Activated CD8-positive, alpha-beta T cell treated with anti-CD3 and anti-CD28 coated beads for 36 hours (primary cell): Measurements from ENCODE around the gene BAIAP3. TPM values are rescaled to one million over a fixed set of nuclear protein-coding genes. Genes with fewer than 3 reads are reported as not detected.

Experiments used
- ATAC-seq: fragments of 200-7000 bp; cut with Tn5 transposase; one replicate; pipeline ENCODE4 v1.10.0; 2021; ENCODE audit warnings: mild to moderate bottlenecking, moderate library complexity
- CTCF ChIA-PET: fragments of 350-600 bp; sonication (Branson Sonifier 250); formaldehyde crosslinking; loops from one replicate; lab custom pipeline; 2021; ENCODE audit warnings: antibody characterized with exemption; lab: Charles Lee
- POLR2A ChIA-PET: fragments of 350-600 bp; sonication (Branson Sonifier 250); formaldehyde crosslinking; loops from one replicate; lab custom pipeline; 2021; ENCODE audit warnings: antibody characterized with exemption; lab: Charles Lee
- DNase-seq: peaks from one replicate; pipeline ENCODE4 v3.0.0-alpha.2; 2020
- H3K27ac Mint-ChIP-seq: one replicate; pipeline ENCODE4 v1.8.0; 2021; ENCODE audit warnings: mild to moderate bottlenecking, mixed read lengths
- H3K27me3 Mint-ChIP-seq: one replicate; pipeline ENCODE4 v1.8.0; 2021; ENCODE audit warnings: mixed read lengths
- H3K36me3 Mint-ChIP-seq: one replicate; pipeline ENCODE4 v1.8.0; 2021; ENCODE audit warnings: low read depth, mixed read lengths
- H3K4me1 Mint-ChIP-seq: one replicate; pipeline ENCODE4 v1.8.0; 2021; ENCODE audit warnings: low read depth, mixed read lengths
- H3K4me3 Mint-ChIP-seq: one replicate; pipeline ENCODE4 v1.8.0; 2021; ENCODE audit warnings: mild to moderate bottlenecking, moderate library complexity, mixed read lengths
- H3K9me3 Mint-ChIP-seq: one replicate; pipeline ENCODE4 v1.8.0; 2021; ENCODE audit warnings: mixed read lengths
- CTCF ChIP-seq: fragments of 200-600 bp; IDR thresholded peaks from one replicate; pipeline ENCODE4 v1.8.0; 2022; ENCODE audit warnings: antibody characterized with exemption, mild to moderate bottlenecking
- intact Hi-C: fragments of 100-400 bp; cut with micrococcal nuclease; formaldehyde crosslinking; loops from one replicate; pipeline ENCODE4 v1.10.0; 2022
- total RNA-seq, 2 experiments: library from RNA; stranded (reverse); gene quantifications; one replicate each; pipeline ENCODE4 v1.2.3, GENCODE V29; 2021

Gene BAIAP3
- total RNA-seq, 2 experiments from 2014 or later = 0.27 to 0.68 TPM

DNA sequence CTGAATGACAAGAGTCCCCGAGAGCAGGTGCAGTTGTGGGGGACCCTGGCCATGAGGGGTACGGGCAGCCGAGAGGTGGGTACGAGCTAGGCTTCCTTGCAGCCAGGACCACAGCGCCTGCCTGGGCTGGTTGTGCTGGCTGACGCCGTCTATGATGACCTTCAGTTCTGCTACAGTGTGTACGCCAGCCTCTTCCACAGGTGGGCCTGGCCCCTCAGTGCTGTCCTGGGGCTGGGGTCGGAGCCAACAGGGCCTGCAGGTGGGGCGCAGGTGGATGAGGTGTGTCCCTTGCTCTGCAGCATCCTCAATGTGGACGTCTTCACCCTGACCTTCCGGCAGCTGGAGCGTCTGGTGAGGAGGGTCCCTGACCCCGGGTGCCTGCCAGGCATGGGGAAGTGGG is 11.1 kb downstream of the BAIAP3 start:
- TF ChIP-seq CTCF = no peak
- H3K9me3 Mint-ChIP-seq = no peaks in the 10 kb centered on the region
- no peak overlapping the region for H3K27ac Mint-ChIP-seq
- no peaks in the 10 kb centered on the region for H3K27me3 Mint-ChIP-seq
- no peak overlapping the region for H3K4me3 Mint-ChIP-seq
- intact Hi-C loops = no loop called here
- ATAC-seq = no peak
- POLR2A ChIA-PET = no interaction called here
- H3K4me1 Mint-ChIP-seq = peaks cover 18% of the 10 kb centered on the region
- no peaks in the 10 kb centered on the region for H3K36me3 Mint-ChIP-seq
- CTCF ChIA-PET = interaction anchor here (1.1 to 1.6 kb wide), 3 partner anchors 8 to 44 kb away, joined by 3 to 5 read pairs (median 4); no protein-coding TSS in a partner anchor
- no peak for DNase-seq

GRCh38 chr16:1345087-1345486 is 11.6 kb downstream of the BAIAP3 start:
- intact Hi-C loops = no loop called here
- no peaks in the 10 kb centered on the region for H3K36me3 Mint-ChIP-seq
- H3K4me3 Mint-ChIP-seq = no peak overlapping the region
- ChIA-PET CTCF (interaction anchor here (1.1 to 1.6 kb wide), 3 partner anchors 9 to 44 kb away, joined by 3 to 5 read pairs (median 4); no protein-coding TSS in a partner anchor), POLR2A (no interaction called here)
- no peaks in the 10 kb centered on the region for H3K9me3 Mint-ChIP-seq
- H3K27me3 Mint-ChIP-seq = no peaks in the 10 kb centered on the region
- DNase-seq = no peak
- no peak for ATAC-seq
- no peak overlapping the region for H3K27ac Mint-ChIP-seq
- H3K4me1 Mint-ChIP-seq = peaks cover 20% of the 10 kb centered on the region
- no peak for TF ChIP-seq CTCF

DNA sequence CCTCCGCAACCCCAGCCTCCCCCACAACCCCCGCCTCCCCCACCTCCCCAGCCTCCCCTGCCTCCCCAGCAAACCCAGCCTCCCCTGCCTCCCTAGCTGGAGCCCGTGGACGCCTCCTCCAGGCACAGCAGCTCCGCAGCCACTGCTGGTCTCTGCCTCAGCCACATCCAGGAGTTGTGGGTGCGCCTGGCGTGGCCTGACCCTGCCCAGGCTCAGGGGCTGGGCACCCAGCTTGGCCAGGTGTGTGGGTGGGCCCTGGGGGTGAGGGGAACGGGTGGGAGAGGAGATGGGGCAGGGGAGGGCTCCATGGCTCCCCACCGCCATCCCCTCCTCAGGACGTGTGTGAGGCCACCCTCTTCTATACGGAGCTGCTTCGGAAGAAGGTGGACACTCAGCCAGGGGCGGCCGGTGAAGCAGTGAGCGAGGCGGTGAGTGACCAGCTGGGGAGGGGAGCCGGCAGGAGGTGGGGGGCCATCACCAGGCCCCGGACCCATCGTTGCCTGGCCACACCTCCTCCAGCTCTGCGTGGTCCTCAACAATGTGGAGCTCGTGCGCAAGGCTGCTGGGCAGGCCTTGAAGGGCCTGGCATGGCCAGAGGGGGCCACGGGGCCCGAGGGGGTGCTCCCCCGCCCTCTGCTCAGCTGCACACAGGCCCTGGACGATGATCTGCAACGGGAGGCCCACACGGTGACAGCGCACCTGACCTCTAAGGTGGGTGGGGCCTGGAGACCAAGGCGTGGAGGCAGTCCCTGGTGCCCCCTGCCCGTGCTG is 12.4 kb downstream of the BAIAP3 start:
- Mint-ChIP-seq H3K27me3 (no peaks in the 10 kb centered on the region), H3K4me3 (no peak overlapping the region), H3K4me1 (peaks cover 27% of the 10 kb centered on the region), H3K36me3 (no peaks in the 10 kb centered on the region), H3K9me3 (no peaks in the 10 kb centered on the region), H3K27ac (no peak overlapping the region)
- ChIA-PET CTCF (interaction anchor here (1.1 to 1.4 kb wide), 3 partner anchors 9 to 18 kb away, joined by 3 to 5 read pairs (median 3); no protein-coding TSS in a partner anchor), POLR2A (interaction anchor here (1.0 kb wide), 1 partner anchor 75 kb away, joined by 5 read pairs; the partner anchor contains the start of gene UQCC4)
- intact Hi-C loops = no loop called here
- DNase-seq = no peak
- TF ChIP-seq CTCF = no peak
- ATAC-seq = no peak

DNA sequence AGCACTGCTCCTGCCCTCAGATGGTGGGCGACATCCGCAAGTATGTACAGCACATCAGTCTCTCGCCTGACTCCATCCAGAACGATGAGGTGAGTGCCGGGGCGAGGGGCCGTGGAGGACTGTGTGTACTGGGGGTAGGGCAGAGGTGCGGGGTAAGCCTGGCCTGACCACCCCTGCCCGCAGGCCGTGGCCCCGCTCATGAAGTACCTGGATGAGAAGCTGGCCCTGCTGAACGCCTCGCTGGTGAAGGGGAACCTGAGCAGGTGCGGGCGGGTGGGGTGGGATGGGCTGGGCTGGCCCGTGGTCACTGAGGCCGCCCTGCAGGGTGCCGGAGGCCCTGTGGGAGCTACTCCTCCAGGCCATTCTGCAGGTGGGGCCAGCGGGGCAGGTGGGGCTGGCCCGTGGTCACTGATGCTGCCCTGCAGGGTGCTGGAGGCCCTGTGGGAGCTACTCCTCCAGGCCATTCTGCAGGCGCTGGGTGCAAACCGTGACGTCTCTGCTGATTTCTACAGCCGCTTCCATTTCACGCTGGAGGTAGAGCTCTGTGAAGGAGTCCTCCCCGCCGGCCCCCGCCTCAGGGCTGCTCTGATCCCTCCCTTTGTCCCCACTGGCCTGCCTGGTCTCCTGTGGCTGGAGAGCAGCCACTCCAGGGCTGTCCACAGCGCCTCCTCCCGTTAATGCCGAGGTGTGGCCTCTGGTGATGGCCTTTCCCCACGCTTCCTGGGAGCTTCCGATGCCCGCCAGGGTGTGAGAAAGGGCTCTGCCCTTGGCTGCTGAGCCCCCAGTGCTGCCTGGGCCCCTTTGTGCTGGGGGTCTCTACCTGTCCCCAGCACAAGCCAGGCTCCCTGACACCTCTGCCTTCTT is 13.2 kb downstream of the BAIAP3 start:
- H3K27me3 Mint-ChIP-seq = no peaks in the 10 kb centered on the region
- TF ChIP-seq CTCF = no peak
- intact Hi-C loops = no loop called here
- no peak overlapping the region for H3K4me3 Mint-ChIP-seq
- ChIA-PET CTCF (interaction anchor here (0.5 to 1.2 kb wide), 2 partner anchors 17 to 693 kb away, joined by 3 read pairs; no protein-coding TSS in a partner anchor), POLR2A (interaction anchor here (0.8 to 1.0 kb wide), 3 partner anchors 14 to 74 kb away, joined by 3 to 5 read pairs (median 3); partner anchors contain the start of gene UQCC4)
- no peaks in the 10 kb centered on the region for H3K9me3 Mint-ChIP-seq
- peaks cover 2% of the 10 kb centered on the region for H3K36me3 Mint-ChIP-seq
- H3K27ac Mint-ChIP-seq = no peak overlapping the region
- peaks cover 27% of the 10 kb centered on the region for H3K4me1 Mint-ChIP-seq
- ATAC-seq (no peak), DNase-seq (no peak)
